Effector CD4-positive, alpha-beta T cell (primary cell): ENCODE results near the gene NTMT1.
A peak's percentile ranks its signal among the peaks of the same experiment; 100 is the strongest.

Source experiments
- DNase-seq: peaks from one replicate; pipeline ENCODE4 v3.0.0-alpha.2; 2020

NTMT1 gene

GRCh38 chr9:129597355-129598088, 28.4 kb upstream of the NTMT1 start:
- DNase-seq: no peak

- DNase-seq: no peak
Observed at GRCh38 chr9:129598089-129598596, 27.8 kb upstream of the NTMT1 start.

- no peak for DNase-seq
Observed at GRCh38 chr9:129601082-129601674, 24.8 kb upstream of the NTMT1 start.

GRCh38 chr9:129602598-129603415, 23.2 kb upstream of the NTMT1 start:
- no peak for DNase-seq

- DNase-seq: no peak
Observed at GRCh38 chr9:129604056-129604765, 21.8 kb upstream of the NTMT1 start.

- DNase-seq: no peak
Observed at GRCh38 chr9:129604766-129605163, 21.2 kb upstream of the NTMT1 start.

GRCh38 chr9:129606161-129607026, 19.6 kb upstream of the NTMT1 start:
- no peak for DNase-seq

GRCh38 chr9:129607027-129607387, 19.0 kb upstream of the NTMT1 start:
- DNase-seq: no peak

GRCh38 chr9:129608561-129609481, 17.1 kb upstream of the NTMT1 start:
- DNase-seq: no peak

- DNase-seq: peak; percentile 55
Observed at GRCh38 chr9:129609486-129610212, 16.3 kb upstream of the NTMT1 start.

- no peak for DNase-seq
Observed at GRCh38 chr9:129610213-129610472, 15.8 kb upstream of the NTMT1 start.

- peak; percentile 62 for DNase-seq
Observed at GRCh38 chr9:129610473-129611306, 15.3 kb upstream of the NTMT1 start.

- DNase-seq: no peak
Observed at GRCh38 chr9:129611307-129611800, 14.6 kb upstream of the NTMT1 start.

- no peak for DNase-seq
Observed at GRCh38 chr9:129612123-129612522, 13.8 kb upstream of the NTMT1 start.

- DNase-seq: no peak
Observed at GRCh38 chr9:129612815-129613519, 13.0 kb upstream of the NTMT1 start.

GRCh38 chr9:129613520-129614175, 12.3 kb upstream of the NTMT1 start:
- DNase-seq: no peak

GRCh38 chr9:129614932-129615331, 11.0 kb upstream of the NTMT1 start:
- no peak for DNase-seq
